Motor neuron (in vitro differentiated cells): ENCODE measurements around the gene CHN1. TPM values are rescaled to one million over a fixed set of nuclear protein-coding genes. Genes with fewer than 3 reads are reported as not detected.
A peak's percentile ranks its signal among the peaks of the same experiment; 100 is the strongest.

ENCODE experiments used
- ATAC-seq, 8 experiments: fragments of 200-7000 bp; cut with Tn5 transposase; replicated peaks in 6 of 8; 2 replicates each; pipeline ENCODE4 v1.8.0; 2021; ENCODE audit warnings: mild to moderate bottlenecking in 8 of 8, moderate library complexity in 8 of 8
- H3K27ac ChIP-seq, 2 donors: fragments of 250-450 bp; sonication (Bioruptor Pico); 2 replicates each; pipeline ENCODE4 v1.9.0; 2021; ENCODE audit warnings: antibody characterized with exemption in 2 of 2, mild to moderate bottlenecking in 2 of 2, moderate library complexity in 1 of 2
- H3K4me1 ChIP-seq, 2 donors: fragments of 250-450 bp; sonication (Bioruptor Pico); replicated peaks in 1 of 2; 2 replicates each; pipeline ENCODE4 v1.6.1; 2021; ENCODE audit warnings: antibody characterized with exemption in 2 of 2, mild to moderate bottlenecking in 2 of 2, moderate library complexity in 1 of 2
- H3K4me3 ChIP-seq, 5 donors: fragments of 250-450 bp; sonication (Bioruptor Pico); 2 replicates each; pipeline ENCODE4 v1.9.0; 2021; ENCODE audit warnings: antibody characterized with exemption in 5 of 5, mild to moderate bottlenecking in 5 of 5, moderate library complexity in 4 of 5
- WGBS, 10 experiments: fragments of 450-650 bp; shearing (Covaris generic); methylation state at CpG; one replicate each; pipeline ENCODE4 v1.0.0; 2022; 5-methylcytosine and 5-hydroxymethylcytosine counted together
- in situ Hi-C, 9 experiments: fragments of 400-800 bp; cut with MboI; loops; one replicate each; pipeline ENCODE4 v1.15.0; 2021; ENCODE audit warnings: low sequenced_read_pairs in 9 of 9, low pct_unique_long_range_greater_than_20kb in 2 of 9; ENCODE audit not compliant: unreplicated experiment in 9 of 9
- total RNA-seq, 8 experiments: library from RNA; unstranded; fragments of 300-600 nt; gene quantifications; 2 replicates each; pipeline versions ENCODE4 v1.2.3 to v1.2.4, GENCODE V29; 2022

CHN1 gene
- total RNA-seq, 8 experiments from 2014 or later, result 82.3 to 257 (median 108) TPM

DNA sequence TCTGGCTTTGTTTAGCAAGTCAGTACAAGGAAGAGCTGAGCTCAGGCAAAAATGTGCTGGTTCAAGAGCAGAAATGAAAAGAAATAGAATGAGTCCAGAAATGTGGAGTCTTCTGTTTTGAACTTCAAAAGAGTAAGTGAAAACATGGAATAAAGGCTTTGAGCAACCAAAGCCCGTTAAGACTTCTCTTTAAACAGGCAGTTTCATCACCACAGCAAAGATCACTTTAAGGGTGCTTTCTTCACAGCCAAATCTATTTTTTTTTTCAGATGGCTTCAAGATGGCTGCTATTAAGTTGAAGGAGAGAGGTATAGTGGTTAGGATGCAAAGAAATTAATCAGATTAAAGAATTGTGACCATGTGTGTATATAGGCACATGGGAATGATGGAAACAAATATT is 238.9 kb downstream of the CHN1 start:
- H3K27ac ChIP-seq, result no peak overlapping the region
- 0 to 100% (median 82%) methylated on average over 1 of the region's 1 CpG for WGBS, 10 experiments
- peaks cover 5 to 18% of the 10 kb centered on the region in 2 donors for H3K4me1 ChIP-seq
- no peak for ATAC-seq
- in situ Hi-C loops, result loop anchor here in 6 of 9 experiments (10.0 to 25.0 kb wide), 2 partner anchors 219 to 221 kb away; no protein-coding TSS in a partner anchor
- H3K4me3 ChIP-seq, result no peak overlapping the region

DNA sequence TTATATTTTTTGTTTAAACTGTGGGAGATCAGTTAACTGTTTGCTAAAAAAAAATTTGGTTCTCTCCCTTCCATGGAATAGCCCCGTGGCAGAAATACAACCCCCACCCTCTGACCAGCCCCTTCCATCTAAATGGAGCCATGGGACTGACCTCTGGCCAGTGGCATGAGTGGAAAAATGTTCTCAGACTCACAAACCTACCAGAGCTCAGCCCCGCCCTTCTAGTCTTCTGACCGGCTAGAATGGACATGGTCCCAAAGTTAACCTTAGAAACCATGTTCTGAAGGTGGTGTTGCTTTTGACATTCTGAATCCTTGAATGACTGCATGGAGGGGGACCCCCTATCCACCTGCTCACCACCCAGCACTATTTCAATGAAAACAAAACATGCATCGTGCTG is 239.6 kb downstream of the CHN1 start:
- Histone ChIP-seq H3K27ac (no peak overlapping the region), H3K4me1 (peaks cover 0 to 11% of the 10 kb centered on the region in 2 donors), H3K4me3 (no peak overlapping the region)
- 14 to 100% (median 83%) methylated on average over 1 to 3 of the region's 4 CpGs; no CpG with 5 or more reads in 1 of the 10 experiments for WGBS, 10 experiments
- in situ Hi-C loops, result loop anchor here in 6 of 9 experiments (10.0 to 25.0 kb wide), 2 partner anchors 219 to 222 kb away; no protein-coding TSS in a partner anchor
- peak in 1 of 8 experiments; percentile 44 for ATAC-seq

DNA sequence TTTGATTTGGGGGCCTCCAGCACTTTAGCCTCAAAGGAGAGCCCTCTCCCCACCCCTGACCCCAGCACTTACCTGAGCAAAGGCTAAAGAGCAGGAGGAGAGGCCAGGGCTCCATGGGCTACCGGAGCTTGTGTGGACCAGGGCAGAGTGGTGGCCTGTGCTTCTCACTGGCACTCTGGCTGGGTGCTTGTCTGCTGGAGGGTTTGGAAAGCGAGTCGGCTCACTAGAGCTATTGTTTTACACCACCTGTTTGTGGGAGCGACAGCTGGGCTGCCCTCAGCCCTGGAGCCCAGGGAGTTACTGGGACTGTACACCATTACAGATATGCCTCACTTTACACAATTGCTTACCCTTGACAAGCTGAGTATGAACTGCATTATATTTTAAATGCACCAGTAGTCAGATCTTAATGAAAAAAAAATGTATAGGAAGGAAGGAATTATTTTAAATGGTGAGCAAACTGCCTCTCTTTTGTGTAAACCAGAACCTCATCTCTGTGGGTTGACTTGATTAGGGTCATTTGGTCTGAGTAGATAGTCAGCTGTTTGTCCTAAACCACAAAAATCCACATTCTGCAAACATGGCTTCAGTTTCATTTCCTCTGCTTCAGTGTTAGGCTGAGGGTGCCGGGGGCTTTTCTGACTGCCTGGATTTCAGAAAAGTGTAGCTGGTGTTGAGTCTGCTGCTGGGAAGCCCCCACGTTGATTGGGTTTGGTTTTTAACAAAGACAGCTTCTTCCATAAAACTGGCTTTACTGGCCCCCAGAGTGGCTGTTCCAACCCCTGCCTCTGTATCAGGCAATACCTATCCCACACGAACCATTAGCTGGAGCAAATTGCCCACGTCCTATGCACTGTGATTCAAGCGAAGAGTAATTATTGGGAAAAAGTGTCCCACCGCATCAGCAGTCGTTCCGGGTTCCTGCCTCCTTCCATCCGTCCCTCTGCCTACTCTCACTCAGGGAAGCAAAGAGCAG is 240.6 kb downstream of the CHN1 start, which contains the start of gene CHRNA1:
TSS of gene CHRNA1 (minus strand) at position 193 of the 976 bp plus-strand sequence. CDS start at position 115, 78 bp downstream.
- in situ Hi-C loops, result loop anchor here in 6 of 9 experiments (10.0 to 25.0 kb wide), 2 partner anchors 220 to 223 kb away; no protein-coding TSS in a partner anchor
- ATAC-seq, result peak in 4 of 8 experiments; percentile 22 to 52 (median 41)
- H3K4me3 ChIP-seq, result no peak within 1 kb of the TSS
- H3K4me1 ChIP-seq, result peaks cover 0 to 10% of the 10 kb centered on the region in 2 donors
- H3K27ac ChIP-seq, result no peak within 1 kb of the TSS
- 60 to 100% (median 82%) methylated on average over 3 to 11 of the region's 13 CpGs; no CpG with 5 or more reads in 3 of the 10 experiments for WGBS, 10 experiments

DNA sequence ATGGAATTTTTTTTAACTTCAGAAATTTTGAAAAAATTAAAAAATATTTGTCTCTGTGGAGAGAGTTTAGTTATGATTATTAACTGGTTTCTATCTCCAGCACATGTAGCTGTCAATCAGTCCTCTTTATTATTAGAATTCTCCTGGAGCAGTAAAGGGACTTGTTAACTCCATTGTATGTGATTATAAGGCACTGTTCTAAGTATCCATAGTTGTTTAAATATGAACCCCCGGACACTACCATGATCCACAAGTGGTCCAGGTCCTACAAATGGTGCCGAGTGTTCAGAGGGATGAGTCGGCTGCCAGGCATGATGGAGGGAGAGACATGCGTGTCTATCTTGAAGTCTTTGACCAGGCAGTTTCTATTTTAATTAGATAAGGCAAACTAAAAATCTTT is 241.4 kb downstream of the CHN1 start:
- ATAC-seq, result no peak
- Histone ChIP-seq H3K27ac (no peak overlapping the region), H3K4me3 (no peak overlapping the region), H3K4me1 (peaks cover 0 to 10% of the 10 kb centered on the region in 2 donors)
- 80 to 100% (median 92%) methylated on average over 1 to 4 of the region's 4 CpGs for WGBS, 10 experiments
- in situ Hi-C loops, result loop anchor here in 6 of 9 experiments (10.0 to 25.0 kb wide), 2 partner anchors 221 to 224 kb away; no protein-coding TSS in a partner anchor

DNA sequence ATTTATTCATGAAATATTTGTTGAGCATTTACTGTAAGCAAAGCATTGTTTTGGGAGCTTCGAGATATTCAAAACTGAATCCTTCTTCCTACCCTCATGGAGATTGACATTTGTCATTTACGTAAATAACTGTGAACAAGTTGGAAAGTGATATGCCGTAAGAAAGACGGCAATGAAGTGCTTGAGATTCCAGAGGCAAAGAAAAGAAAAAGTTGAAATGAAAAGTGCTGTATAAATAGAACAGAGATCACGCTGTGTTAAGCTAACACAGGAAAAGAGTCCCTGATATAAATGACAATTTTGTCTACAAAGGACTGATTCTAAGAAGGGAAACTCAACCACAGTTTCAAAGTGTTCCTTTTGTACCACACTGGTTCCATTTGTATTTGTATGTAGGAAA is 242.7 kb downstream of the CHN1 start:
- H3K4me3 ChIP-seq, result no peak overlapping the region
- no peak overlapping the region for H3K27ac ChIP-seq
- peaks cover 0 to 10% of the 10 kb centered on the region in 2 donors for H3K4me1 ChIP-seq
- 82 to 98% (median 92%) methylated on average over 2 to 5 of the region's 5 CpGs for WGBS, 10 experiments
- ATAC-seq, result no peak
- in situ Hi-C loops, result loop anchor here in 6 of 9 experiments (10.0 to 25.0 kb wide), 2 partner anchors 222 to 225 kb away; no protein-coding TSS in a partner anchor

DNA sequence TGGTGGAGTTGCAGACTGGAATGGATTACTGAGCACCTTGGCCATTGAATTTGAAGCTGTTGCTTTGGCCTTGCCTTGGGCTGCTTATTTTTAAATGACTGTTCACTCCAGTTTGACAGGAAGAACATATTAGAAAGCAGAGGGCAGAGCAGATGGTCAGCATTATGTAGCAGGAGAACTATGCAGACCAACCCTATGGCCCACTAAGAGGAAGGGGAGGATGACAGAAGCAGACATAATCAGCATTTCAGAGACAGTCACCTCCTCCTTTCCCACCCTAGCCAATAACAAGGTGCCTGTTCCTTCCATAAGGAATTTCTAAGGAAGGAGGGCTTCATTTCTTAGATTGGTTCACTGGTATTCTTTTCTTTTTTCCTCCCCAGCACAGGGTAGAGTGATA is 243.3 kb downstream of the CHN1 start:
- Histone ChIP-seq H3K27ac (no peak overlapping the region), H3K4me1 (peaks cover 0 to 12% of the 10 kb centered on the region in 2 donors), H3K4me3 (no peak overlapping the region)
- in situ Hi-C loops, result loop anchor here in 6 of 9 experiments (10.0 to 25.0 kb wide), 2 partner anchors 223 to 225 kb away; no protein-coding TSS in a partner anchor
- ATAC-seq, result peak in 5 of 8 experiments; percentile 36 to 92 (median 50)

DNA sequence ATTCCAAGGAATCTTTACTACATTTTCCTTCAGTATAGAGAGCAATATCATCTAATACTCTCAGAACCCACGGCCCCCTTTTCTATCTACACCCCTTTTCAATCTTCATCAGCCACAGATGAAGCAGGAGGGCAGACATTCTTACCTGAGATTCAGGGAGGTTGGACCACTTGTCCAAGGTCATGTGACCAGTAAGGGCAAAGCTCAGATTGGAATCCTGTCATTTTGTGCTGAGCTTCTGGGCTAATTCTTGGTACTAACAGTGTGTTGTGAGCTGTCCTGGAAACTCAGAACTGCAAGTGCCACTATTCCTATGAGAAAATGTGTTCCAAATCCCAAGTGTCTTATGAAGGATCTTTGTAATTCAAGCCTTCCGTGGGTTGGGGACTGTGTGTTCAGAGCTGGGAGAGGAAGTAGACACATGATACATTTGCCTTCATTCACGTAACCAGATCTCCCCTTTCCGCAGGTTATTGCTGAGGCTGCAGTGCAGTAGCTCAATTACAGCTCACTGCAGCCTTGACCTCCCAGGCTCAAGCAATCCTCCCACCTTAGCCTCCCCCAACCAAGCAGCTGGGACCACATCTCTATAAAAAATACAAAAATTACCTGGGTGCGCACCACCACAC is 244.2 kb downstream of the CHN1 start:
- in situ Hi-C loops, result loop anchor here in 6 of 9 experiments (10.0 to 25.0 kb wide), 2 partner anchors 224 to 226 kb away; no protein-coding TSS in a partner anchor
- peaks cover 0 to 18% of the 10 kb centered on the region in 2 donors for H3K4me1 ChIP-seq

DNA sequence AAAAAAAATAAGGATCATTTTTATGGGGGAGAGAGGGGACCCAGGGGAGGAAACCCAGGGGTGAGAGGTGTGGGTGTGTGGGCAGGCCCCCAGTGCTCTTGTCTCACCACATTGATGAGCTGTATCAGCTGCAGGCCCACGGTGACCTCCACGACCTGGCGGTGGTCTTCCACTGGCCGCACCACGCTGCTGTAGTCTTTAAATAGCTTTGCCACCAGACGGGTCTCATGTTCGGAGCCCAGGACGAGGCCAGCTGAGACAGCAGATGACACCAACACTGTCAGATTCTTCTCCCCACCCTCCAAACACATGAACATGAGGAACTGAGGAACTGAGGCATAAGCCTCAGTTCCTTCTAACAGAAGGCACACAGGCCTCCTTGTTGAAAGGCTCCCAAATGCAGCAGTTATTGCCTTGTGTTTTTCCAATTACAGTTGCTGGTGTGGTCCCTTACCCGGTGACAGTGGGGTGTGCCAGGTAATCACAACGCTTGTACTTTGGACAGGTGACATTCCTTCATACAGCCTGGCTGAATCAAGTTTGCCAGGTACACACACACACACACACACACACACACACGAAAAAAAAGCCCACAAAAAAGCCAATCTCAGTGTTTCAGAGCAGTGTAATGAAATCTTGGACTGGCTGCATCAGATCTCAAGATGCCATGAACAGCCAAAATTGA is 245.7 kb downstream of the CHN1 start:
- Histone ChIP-seq H3K4me3 (no peak overlapping the region), H3K4me1 (peaks cover 0 to 18% of the 10 kb centered on the region in 2 donors), H3K27ac (no peak overlapping the region)
- no peak for ATAC-seq
- 22 to 86% (median 44%) methylated on average over 1 to 6 of the region's 11 CpGs; no CpG with 5 or more reads in 5 of the 10 experiments for WGBS, 10 experiments
- in situ Hi-C loops, result loop anchor here in 7 of 9 experiments (10.0 to 25.0 kb wide), 2 partner anchors 225 to 228 kb away; no protein-coding TSS in a partner anchor

More for the DNA sequence above, 244.2 kb downstream of the CHN1 start:
- WGBS, 10 experiments, result 76 to 100% (median 98%) methylated on average over 1 to 5 of the region's 5 CpGs
- H3K27ac ChIP-seq, result no peak overlapping the region
- no peak overlapping the region for H3K4me3 ChIP-seq
- ATAC-seq, result no peak

DNA sequence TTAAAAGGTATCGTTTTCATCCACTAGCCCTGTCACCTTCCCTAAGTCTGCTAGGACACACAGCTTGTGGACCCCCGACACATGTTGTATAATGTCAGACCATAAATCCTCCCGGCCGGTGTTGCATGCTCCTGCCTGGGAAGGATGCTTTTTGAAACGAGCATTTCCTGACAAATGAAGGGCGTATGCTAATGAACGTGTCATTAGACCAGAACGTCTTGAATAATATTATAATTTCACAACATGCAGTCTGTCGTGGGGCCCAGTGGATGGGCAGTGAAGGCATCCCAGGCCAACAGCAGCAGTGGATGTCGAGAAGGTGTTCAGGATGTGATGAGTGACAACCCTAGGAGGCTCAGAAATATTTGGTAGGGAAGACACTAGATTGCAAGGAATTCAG is 248.4 kb downstream of the CHN1 start:
- Histone ChIP-seq H3K4me1 (peaks cover 0 to 10% of the 10 kb centered on the region in 2 donors), H3K27ac (no peak overlapping the region), H3K4me3 (no peak overlapping the region)
- ATAC-seq, result peak in 4 of 8 experiments; percentile 38 to 90 (median 50)
- WGBS, 10 experiments, result 27 to 100% (median 52%) methylated on average over 1 to 8 of the region's 10 CpGs; no CpG with 5 or more reads in 2 of the 10 experiments
- in situ Hi-C loops, result loop anchor here in 6 of 9 experiments (10.0 to 25.0 kb wide), 2 partner anchors 228 to 231 kb away; no protein-coding TSS in a partner anchor

DNA sequence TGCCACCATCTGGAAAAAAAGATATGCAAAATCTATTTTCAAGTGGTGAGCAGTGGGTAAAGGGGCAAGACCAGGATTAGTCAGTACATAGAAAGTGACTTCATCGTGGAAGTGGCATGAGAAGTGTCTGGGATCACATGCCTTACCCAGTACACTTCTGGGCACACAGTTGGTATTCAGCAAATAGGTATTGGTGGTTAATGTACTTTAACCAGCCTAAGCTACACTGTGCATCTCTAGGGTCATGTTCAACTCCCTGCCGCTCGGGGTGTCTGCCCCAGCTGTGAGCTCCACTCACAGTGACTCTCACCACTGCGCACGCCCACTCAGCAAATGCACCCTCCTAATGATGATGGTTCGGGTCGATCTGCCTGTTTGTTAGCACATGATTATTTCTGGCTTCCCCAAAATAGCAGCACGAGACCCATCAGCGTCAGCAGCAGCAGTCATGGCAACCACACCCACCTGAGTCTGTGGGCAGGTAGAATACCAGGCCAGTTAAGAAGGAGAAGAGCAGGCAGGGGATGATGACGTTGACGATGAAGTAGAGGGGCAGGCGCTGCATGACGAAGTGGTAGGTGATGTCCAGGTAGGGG is 252.0 kb downstream of the CHN1 start:
- no peak overlapping the region for H3K27ac ChIP-seq
- H3K4me3 ChIP-seq, result no peak overlapping the region
- ATAC-seq, result no peak
- peaks cover 2 to 9% of the 10 kb centered on the region in 2 donors for H3K4me1 ChIP-seq
- in situ Hi-C loops, result loop anchor here in 6 of 9 experiments (10.0 to 25.0 kb wide), 2 partner anchors 232 to 234 kb away; no protein-coding TSS in a partner anchor
- 60 to 100% (median 95%) methylated on average over 1 to 8 of the region's 13 CpGs; no CpG with 5 or more reads in 4 of the 10 experiments for WGBS, 10 experiments

DNA sequence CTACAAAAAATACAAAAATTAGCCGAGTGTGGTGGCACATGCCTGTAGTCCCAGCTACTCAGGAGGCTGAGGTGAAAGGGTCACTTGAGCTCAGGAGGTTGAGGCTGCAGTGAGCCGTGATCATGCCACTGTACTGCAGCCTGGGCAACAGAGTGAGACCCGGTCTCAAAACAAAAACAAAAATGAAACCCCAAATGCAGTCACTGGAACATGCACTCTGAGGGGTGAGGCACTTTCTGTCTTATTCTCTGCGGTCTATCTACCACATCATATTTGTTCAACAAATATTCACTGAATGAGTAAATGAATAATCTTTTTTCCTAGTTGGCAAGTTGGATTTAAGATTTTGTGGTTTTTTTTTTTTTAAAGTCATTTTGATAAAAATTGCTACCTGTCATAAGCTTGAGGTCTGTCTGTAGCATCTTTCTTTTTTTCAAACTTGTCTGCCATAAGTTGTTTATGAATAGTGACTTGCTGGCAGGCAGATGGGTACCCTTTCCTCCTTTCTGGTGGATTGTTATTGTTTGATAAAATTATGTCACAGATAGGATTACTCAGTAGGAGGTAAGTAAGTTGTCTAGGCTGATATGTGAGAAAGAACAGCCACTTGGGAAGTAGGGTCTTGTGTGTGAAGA is 252.7 kb downstream of the CHN1 start:
- no peak for ATAC-seq
- WGBS, 10 experiments, result 52 to 97% (median 91%) methylated on average over 1 to 4 of the region's 4 CpGs; no CpG with 5 or more reads in 2 of the 10 experiments
- in situ Hi-C loops, result loop anchor here in 6 of 9 experiments (10.0 to 25.0 kb wide), 2 partner anchors 232 to 235 kb away; no protein-coding TSS in a partner anchor
- Histone ChIP-seq H3K4me3 (no peak overlapping the region), H3K4me1 (peaks cover 2 to 9% of the 10 kb centered on the region in 2 donors), H3K27ac (no peak overlapping the region)
